GM12874 (cell line): ENCODE measurements around the gene SLC38A3.

Source experiments
- CTCF ChIP-seq: IDR thresholded peaks from 2 replicates; pipeline ENCODE4 v1.5.1; 2011; ENCODE audit warnings: low read depth, mild to moderate bottlenecking, control low read depth, low read length, moderate library complexity; ENCODE audit not compliant: insufficient read depth

The SLC38A3 gene

GRCh38 chr3:50201573-50202315 lies 3.3 kb upstream of the SLC38A3 start:
- no peak for TF ChIP-seq CTCF

GRCh38 chr3:50202353-50203112 lies 2.5 kb upstream of the SLC38A3 start:
- TF ChIP-seq CTCF = no peak

- no peak for TF ChIP-seq CTCF
Observed at GRCh38 chr3:50203113-50203808, 1.8 kb upstream of the SLC38A3 start.

GRCh38 chr3:50203809-50204803 lies 965 bp upstream of the SLC38A3 start:
- TF ChIP-seq CTCF = no peak

- no peak for TF ChIP-seq CTCF
Observed at GRCh38 chr3:50205413-50206276, 574 bp downstream of the SLC38A3 start.

- TF ChIP-seq CTCF = no peak
Observed at GRCh38 chr3:50207359-50208042, 2.4 kb downstream of the SLC38A3 start.
